ENCODE measurements around the gene ANKRD6. TPM values are rescaled to one million over a fixed set of nuclear protein-coding genes. Genes with fewer than 3 reads are reported as not detected.

The ANKRD6 gene
- polyA plus RNA-seq, 1 of the 3 experiments (the other 2 are of a cell fraction) = 2.6 TPM

- POLR2A ChIA-PET = no interaction called here
- H2AFZ ChIP-seq (ENCODE audit: low read depth) = peak overlapping the region; percentile 71
- H3K4me2 ChIP-seq = peak overlapping the region; percentile 87; the same call in 1 of the 2 replicates
These were observed 19.9 kb upstream of the ANKRD6 start for GRCh38 chr6:89413006-89413400.

GRCh38 chr6:89414215-89414614, 18.7 kb upstream of the ANKRD6 start:
- CTCF ChIA-PET = interaction anchor here (1.0 to 10.6 kb wide), 3 partner anchors 18 to 46 kb away, joined by 3 to 70 read pairs (median 34); no protein-coding TSS in a partner anchor
- Histone ChIP-seq H3K79me2 (ENCODE audit: insufficient read depth) (no peaks in the 10 kb centered on the region), H4K20me1 (ENCODE audit: insufficient read depth) (no peaks in the 10 kb centered on the region), H3K36me3 (replicated peaks in 1 of 2; ENCODE audit: control insufficient read depth in 1 of 2, insufficient read depth in 2 of 2, low read length in 1 of 2) (no peaks in the 10 kb centered on the region), H3K4me1 (ENCODE audit: control insufficient read depth in 1 of 2, insufficient read depth in 2 of 2, low read depth in 1 of 2, low read length in 1 of 2) (peaks cover 0 to 12% of the 10 kb centered on the region in 2 experiments; a peak in 1 of 4 replicates), H3K9ac (no peak overlapping the region), H3K27ac (ENCODE audit: low read depth in 2 of 2, low read length in 1 of 2) (no peak overlapping the region), H3K4me3 (ENCODE audit: low read depth in 2 of 2, low read length in 1 of 2) (no peak overlapping the region), H3K4me2 (no peak overlapping the region), H2AFZ (ENCODE audit: low read depth) (no peak overlapping the region), H3K27me3 (ENCODE audit: insufficient read depth) (peaks cover 40% of the 10 kb centered on the region; the same call in 1 of the 2 replicates), H3F3A (replicated peaks; ENCODE audit: insufficient read depth) (peaks cover 8% of the 10 kb centered on the region), H3K9me2 (no peaks in the 10 kb centered on the region), H3K9me3 (no peaks in the 10 kb centered on the region)
- DNase-seq = no peak
- POLR2A ChIA-PET = no interaction called here
- TF ChIP-seq ELF1 (IDR thresholded peaks at IDR 0.05) = no peak
- no peak for TF ChIP-seq MAX (IDR thresholded peaks at IDR 0.05; ENCODE audit: low read depth)
- no peak for TF ChIP-seq TEAD4 (IDR thresholded peaks at IDR 0.05; ENCODE audit: borderline replicate concordance, insufficient read depth)
- no peak for TF ChIP-seq NFIC (IDR thresholded peaks at IDR 0.05; ENCODE audit: borderline replicate concordance)
- WGBS (ENCODE audit: low lambda C conversion rate) = 25% methylated on average over 2 of the region's 2 CpGs

More at GRCh38 chr6:89413006-89413400, 19.9 kb upstream of the ANKRD6 start:
- H3K27ac ChIP-seq (ENCODE audit: low read depth in 2 of 2, low read length in 1 of 2) = no peak overlapping the region; a peak in 1 of 4 replicates
- no peaks in the 10 kb centered on the region for H3K36me3 ChIP-seq (replicated peaks in 1 of 2; ENCODE audit: control insufficient read depth in 1 of 2, insufficient read depth in 2 of 2, low read length in 1 of 2)
- H4K20me1 ChIP-seq (ENCODE audit: insufficient read depth) = no peaks in the 10 kb centered on the region
- peaks cover 8% of the 10 kb centered on the region for H3F3A ChIP-seq (replicated peaks; ENCODE audit: insufficient read depth)
- H3K79me2 ChIP-seq (ENCODE audit: insufficient read depth) = no peaks in the 10 kb centered on the region
- TF ChIP-seq EP300 (IDR thresholded peaks at IDR 0.05; ENCODE audit: borderline replicate concordance in 1 of 2, low read depth in 1 of 2, low read length in 1 of 2) (no peak), RFX5 (IDR thresholded peaks at IDR 0.05; ENCODE audit: low read length) (no peak), SMC3 (IDR thresholded peaks at IDR 0.05; ENCODE audit: low read depth, low read length) (no peak)
- no peak for DNase-seq
- WGBS (ENCODE audit: low lambda C conversion rate) = 62% methylated on average over 9 of the region's 9 CpGs
- H3K9ac ChIP-seq = no peak overlapping the region
- peaks cover 40% of the 10 kb centered on the region; the same call in 1 of the 2 replicates for H3K27me3 ChIP-seq (ENCODE audit: insufficient read depth)
- peak overlapping the region in 1 of 2 experiments; percentile 66; a peak in 1 of 4 replicates for H3K4me3 ChIP-seq (ENCODE audit: low read depth in 2 of 2, low read length in 1 of 2)
- CTCF ChIA-PET = interaction anchor here (1.1 to 10.6 kb wide), 5 partner anchors 19 to 45 kb away, joined by 3 to 70 read pairs (median 5); no protein-coding TSS in a partner anchor
- no peaks in the 10 kb centered on the region for H3K9me3 ChIP-seq
- peaks cover 0 to 12% of the 10 kb centered on the region in 2 experiments; a peak in 1 of 4 replicates for H3K4me1 ChIP-seq (ENCODE audit: control insufficient read depth in 1 of 2, insufficient read depth in 2 of 2, low read depth in 1 of 2, low read length in 1 of 2)
- no peaks in the 10 kb centered on the region for H3K9me2 ChIP-seq

GRCh38 chr6:89415185-89415584, 17.8 kb upstream of the ANKRD6 start:
- DNase-seq = no peak
- Histone ChIP-seq H2AFZ (ENCODE audit: low read depth) (no peak overlapping the region), H3K79me2 (ENCODE audit: insufficient read depth) (no peaks in the 10 kb centered on the region), H3K9me3 (no peaks in the 10 kb centered on the region), H3K9me2 (no peaks in the 10 kb centered on the region), H3K4me3 (ENCODE audit: low read depth in 2 of 2, low read length in 1 of 2) (no peak overlapping the region), H3K9ac (no peak overlapping the region), H3K4me2 (no peak overlapping the region), H3K4me1 (ENCODE audit: control insufficient read depth in 1 of 2, insufficient read depth in 2 of 2, low read depth in 1 of 2, low read length in 1 of 2) (peaks cover 0 to 12% of the 10 kb centered on the region in 2 experiments; a peak in 1 of 4 replicates), H3K27me3 (ENCODE audit: insufficient read depth) (peaks cover 36% of the 10 kb centered on the region; the same call in 1 of the 2 replicates), H4K20me1 (ENCODE audit: insufficient read depth) (no peaks in the 10 kb centered on the region), H3K27ac (ENCODE audit: low read depth in 2 of 2, low read length in 1 of 2) (no peak overlapping the region), H3F3A (replicated peaks; ENCODE audit: insufficient read depth) (peaks cover 8% of the 10 kb centered on the region), H3K36me3 (replicated peaks in 1 of 2; ENCODE audit: control insufficient read depth in 1 of 2, insufficient read depth in 2 of 2, low read length in 1 of 2) (no peaks in the 10 kb centered on the region)
- TF ChIP-seq PBX3 (IDR thresholded peaks at IDR 0.05) = no peak
- ChIA-PET POLR2A (no interaction called here), CTCF (interaction anchor here (0.9 to 10.6 kb wide), 3 partner anchors 17 to 176 kb away, joined by 4 to 70 read pairs (median 34); no protein-coding TSS in a partner anchor)
- 54% methylated on average over 2 of the region's 2 CpGs for WGBS (ENCODE audit: low lambda C conversion rate)
